GM04503 (cell line): ENCODE measurements around the gene GAL.

Experiments used
- DNase-seq: peaks from one replicate; pipeline ENCODE4 v3.0.0-alpha.2; 2012; ENCODE audit warnings: low read depth

The GAL gene

GRCh38 chr11:68682531-68682961, 1.8 kb upstream of the GAL start:
- no peak for DNase-seq

DNA sequence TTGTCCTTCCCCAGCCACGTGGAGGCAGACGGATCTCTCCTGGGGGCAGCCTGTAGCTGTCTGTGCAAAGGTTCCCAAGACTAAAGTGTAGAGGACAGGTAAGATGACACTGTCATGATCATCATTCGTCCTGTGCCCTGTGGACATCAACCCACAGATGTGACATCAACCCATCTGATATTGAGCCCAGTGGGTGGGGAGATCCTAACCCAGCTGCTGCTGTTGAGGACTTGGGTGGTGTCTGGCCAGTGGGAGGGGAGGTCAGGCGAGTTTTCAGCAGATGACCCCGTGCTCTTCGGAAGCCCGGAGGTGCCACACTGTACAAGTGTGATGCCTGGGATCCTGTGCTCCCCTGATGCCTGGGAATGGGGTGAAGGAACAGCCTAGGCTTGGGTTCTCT, 1.2 kb upstream of the GAL start:
- DNase-seq = no peak

DNA sequence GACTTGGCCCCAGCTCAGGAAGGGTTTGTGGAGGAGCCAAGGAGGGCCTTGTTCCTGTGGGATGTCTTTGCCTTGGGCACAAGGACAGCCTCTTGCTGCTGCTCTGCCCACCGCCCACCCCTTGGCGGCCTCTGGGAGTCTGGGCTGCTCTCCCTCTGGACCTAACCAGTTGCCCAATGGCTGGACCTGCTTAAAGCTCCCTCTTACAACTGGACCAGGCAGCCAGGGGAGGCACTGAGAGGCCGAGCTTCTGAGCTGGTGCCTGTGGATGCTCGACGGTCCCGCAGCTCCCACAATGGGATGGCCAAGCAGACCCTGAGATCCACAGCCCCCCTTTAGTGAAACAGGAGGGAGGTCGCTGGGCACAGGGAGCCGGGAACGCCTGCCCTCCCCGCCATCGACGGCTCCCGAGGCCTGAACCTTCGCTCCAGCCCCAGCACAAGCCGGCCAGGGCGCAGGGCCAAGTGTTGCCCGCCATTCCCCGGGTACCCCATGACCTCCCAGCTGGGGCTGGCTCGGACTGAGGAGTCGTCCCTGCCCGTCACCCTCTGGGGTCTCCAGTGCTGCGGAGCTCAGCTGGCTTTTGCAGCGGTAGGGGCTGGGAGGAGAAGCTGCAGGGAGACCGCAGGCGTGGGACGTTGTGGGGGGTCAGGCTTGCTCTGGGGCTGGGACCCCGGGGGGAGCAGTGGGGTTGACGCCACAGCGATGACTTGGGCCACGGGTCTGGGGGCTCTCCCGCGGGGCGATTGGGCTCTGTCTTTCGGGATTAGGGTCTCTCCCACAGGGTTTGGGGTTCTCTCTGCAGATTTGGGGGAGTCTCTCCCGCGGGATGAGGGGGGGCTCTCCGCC, 584 bp upstream of the GAL start:
- no peak for DNase-seq

- DNase-seq = no peak
Measured at GRCh38 chr11:68685656-68686380, 1.5 kb downstream of the GAL start.

DNA sequence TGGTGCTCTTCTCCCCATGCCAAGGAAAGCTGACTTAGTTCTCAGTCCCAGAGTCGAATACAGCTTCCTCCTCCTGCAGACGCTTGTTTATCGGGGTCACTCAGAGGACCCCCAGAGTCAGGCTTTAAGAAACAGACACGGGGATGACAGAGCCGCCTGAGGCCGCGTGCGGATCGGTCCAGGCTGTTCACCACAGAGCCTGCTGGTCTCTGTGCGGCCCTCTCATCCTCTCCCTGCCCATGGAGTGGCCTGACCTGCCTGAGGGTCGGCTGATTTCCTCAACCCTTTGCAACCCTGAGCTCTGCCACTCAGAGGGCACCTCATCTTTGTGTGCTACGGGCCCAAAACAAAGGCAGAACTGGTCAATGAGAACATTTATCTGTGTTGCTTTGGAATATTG, 2.1 kb downstream of the GAL start:
- DNase-seq = no peak

- no peak for DNase-seq
Measured at GRCh38 chr11:68687311-68687710, 3.0 kb downstream of the GAL start.

DNA sequence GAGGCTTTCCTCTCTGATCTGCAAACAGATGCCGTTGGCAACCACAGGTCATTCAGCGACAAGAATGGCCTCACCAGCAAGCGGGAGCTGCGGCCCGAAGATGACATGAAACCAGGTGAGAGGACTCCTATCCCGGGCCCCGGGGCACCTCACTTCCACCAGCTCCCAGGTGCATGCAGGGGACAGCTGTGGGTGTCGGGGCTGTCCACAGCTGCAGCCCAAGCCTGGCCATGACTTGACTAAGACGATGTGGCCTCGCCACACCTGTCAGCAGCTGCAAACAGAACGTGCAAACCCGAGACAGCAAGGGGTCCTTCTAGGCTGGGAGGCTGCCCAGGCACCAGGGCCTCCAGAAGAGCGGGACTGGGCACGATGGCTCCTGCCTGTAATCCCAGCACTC, 3.6 kb downstream of the GAL start:
- DNase-seq = no peak

DNA sequence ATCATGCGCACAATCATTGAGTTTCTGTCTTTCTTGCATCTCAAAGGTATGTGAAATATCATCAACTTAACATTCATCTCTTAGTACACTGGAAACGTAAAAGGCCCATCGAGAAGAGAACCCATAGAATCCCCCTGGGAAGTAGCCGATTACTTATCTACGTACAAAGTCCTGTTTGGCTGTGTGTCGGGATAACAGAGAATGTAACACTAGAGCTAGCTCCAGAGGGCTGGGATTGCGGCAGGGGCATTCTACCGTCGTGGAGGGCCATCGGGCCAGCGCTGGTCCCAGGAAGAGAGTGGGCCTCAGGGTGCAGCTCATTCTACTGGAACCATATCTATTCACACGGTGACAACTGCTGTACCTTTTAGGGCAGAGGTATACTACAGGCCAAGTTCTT, 4.5 kb downstream of the GAL start:
- no peak for DNase-seq

DNA sequence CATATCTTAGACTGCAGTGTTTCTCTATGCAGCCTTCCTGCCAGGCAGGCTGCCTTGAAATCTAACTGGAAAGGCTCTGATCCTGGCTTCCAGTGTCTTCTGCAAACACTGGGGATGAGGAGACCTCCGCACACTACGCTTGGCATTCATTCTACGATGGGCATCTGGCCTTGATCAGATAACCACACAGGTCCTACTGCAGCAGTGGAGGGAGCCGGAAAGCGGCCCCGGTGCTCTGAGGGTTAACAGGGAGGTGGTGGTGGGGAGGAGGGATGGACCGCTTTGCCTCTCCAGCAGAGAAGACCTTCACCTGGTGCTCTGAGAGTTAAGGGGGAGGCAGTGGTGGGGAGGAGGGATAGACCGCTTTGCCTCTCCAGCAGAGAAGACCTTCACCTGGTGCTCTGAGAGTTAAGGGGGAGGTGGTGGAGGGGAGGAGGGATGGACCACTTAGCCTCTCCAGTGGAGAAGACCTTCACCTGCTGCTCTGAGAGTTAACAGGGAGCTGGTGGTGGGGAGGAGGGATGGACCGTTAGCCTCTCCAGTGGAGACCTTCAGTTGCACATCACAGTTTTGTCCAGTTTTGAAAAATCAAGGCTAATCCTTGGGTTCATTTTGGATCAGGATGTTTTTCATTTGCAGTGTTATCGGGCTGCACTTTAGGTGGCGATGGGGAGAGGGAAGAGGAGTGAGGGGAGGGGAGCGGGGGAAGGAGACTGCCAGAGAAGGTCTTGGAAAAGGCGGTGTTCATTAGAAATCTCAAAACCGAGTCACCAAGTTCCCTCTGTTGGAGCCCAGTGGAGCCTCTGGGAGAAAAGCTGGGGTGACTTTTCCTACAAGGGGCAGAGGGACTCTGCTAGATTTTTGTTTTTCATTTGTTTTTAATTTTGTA, 5.6 kb downstream of the GAL start:
- DNase-seq = no peak

- no peak for DNase-seq
Measured at GRCh38 chr11:68690671-68691401, 6.5 kb downstream of the GAL start.

DNA sequence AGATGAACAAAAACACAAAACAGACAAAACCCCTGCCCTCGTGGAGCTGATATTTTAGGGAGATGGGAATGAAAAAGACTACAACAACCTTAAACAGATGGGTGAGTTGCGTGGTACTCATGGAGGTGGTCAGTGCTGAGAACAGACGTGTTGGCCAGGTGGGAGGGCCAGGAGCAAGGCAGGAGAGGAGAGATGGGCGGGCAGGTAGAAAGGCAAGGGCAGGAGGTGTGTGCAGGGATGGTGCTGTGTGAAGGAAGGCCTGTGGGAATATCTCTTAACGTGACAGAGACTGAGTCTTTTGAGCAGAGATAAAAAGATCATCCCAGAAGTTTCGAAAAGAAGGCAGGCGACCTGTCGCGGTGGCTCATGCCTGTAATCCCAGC, 7.0 kb downstream of the GAL start:
- no peak for DNase-seq

DNA sequence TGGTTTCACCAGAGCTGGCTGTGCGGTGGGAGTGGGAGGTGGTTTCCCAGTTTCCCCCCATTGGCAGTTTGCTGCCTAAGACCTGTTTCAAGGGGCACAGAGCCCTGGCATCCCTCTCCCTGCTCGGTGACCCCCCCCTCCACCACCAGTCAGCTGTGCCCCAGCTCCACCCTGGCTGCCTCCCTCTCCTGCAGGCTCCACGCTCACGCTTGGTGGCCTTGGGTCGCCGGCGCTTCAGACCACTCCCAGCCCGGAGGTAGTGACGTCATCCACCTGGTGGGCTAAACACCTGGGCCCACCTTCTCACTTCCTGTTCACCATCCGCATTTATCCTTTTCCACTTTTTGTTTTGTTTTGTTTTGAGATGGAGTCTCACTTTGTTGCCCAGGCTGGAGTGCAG, 7.8 kb downstream of the GAL start:
- no peak for DNase-seq

DNA sequence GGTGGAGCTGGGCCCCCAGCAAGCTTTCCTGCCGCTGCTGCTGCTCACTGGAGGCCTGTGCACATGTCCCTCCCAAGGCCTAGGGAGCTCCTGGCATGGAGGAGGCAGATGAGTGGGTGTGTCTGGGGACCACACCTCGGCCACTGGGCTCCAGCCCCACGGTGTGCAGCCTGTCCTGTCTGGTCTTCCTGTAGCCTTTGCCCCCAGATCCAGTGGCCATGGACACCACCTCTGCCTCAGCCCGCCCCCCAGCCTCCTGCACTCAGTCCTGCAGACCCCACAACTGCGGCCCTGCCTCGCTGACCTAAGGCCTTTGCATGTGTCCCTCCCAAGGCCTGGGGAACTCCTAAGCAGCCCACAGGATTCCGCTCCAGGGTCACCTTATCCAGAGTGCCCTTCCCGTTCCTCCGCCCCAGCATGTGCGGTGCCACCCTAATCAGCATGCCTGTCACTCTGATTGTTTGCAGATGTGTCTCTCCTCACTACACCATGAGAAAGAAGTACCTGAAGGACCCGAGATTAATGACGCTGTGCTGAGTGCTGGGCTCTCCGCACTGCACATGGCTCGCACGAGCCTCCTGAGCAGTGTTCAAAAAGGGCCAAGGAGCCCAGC, 8.6 kb downstream of the GAL start:
- no peak for DNase-seq

DNA sequence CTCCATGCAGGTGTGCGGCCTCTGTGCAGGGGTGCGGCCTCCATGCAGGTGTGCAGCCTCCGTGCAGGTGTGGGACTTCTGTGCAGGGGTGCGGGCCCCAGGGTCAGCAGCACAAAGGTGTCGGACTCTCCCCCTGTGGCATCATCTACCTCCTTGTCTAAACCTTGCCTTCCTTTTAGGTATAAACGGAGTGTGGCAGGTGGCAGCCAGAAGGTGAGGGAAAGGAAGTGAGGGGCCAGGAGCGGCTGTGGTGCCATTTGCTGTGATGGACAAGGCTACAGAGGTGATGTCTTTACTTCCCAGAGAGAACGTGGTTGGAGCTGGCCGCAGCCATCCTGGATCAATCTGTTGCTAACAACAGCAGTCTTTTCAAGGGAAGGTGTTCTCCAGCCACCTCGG, 9.1 kb downstream of the GAL start:
- no peak for DNase-seq

DNA sequence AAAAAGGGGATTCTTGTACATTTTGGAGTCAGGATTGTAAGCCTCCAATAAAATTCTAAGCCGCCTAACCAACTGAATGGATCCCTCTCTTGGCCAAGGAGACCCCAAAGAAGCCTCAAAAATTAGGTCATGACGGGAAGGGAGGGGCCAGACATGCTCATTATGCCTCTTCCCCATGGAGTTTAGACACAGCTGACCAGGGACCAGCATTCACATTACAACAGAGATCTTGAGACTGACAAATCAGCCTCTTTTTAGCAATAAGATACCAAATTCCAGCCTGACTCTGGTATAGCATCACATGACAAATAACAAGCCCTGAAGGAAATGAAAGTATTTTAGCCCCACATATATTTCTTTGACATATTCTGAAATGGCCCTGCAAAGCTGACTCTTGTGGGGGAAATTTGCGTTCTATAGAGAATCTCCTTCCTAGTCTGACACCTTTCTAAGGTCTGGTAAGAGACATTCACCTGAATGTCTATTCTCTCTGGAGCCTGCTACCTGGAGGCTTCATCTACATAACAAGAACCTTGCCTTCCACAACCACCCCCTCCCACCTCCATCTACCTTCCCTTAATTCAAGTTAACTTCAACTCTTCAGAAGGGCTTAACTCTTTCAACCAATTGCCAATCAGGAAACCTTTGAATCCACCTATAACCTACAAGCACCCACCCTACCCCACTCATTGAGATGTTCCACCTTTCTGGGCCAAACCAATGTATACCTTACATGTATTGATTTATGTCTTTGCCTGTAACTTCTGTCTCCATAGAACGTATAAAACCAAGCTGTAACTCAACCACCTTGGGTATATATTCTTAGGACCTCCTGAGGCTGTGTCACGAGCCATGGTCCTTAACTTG, 10.3 kb downstream of the GAL start:
- no peak for DNase-seq

- no peak for DNase-seq
Measured at GRCh38 chr11:68695531-68695930, 11.2 kb downstream of the GAL start.

DNA sequence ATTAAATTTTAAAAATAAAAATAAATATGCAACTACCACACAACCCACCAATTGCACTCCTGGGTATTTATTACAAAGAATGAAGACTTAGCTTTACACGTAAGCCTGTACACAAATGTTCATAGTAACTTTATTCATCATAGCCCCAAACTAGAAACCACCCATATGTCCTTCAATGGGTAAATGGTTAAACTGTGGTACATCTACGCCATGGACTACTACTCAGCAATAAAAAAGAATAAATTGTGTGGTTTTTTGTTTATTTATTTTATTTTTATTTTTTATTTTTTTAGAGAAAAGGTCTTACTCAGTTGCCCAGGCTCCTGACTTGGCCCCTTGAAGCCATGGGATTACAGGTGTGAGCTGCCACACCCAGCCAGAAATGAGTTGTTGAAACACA, 14.6 kb downstream of the GAL start:
- DNase-seq = no peak

DNA sequence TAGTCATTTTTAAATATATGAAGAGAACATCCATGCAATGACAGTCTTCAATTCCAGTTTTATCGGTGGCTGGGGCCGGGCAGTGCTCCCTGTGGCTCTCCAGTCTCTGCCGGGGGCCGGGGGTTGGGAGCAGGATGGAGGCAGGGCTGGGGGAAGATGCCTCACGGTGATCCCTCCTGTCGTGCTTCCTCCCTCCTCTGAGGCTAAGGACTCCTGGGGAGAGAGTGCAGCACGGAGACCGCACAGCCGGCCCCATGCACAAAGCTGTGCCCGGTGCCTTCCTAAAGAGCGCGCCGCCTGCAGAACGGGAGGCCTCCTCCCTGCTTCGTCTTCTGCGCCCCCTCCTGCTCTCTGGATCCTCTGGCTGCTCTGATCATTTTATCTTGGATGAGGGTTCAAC, 20.5 kb downstream of the GAL start:
- DNase-seq = no peak

DNA sequence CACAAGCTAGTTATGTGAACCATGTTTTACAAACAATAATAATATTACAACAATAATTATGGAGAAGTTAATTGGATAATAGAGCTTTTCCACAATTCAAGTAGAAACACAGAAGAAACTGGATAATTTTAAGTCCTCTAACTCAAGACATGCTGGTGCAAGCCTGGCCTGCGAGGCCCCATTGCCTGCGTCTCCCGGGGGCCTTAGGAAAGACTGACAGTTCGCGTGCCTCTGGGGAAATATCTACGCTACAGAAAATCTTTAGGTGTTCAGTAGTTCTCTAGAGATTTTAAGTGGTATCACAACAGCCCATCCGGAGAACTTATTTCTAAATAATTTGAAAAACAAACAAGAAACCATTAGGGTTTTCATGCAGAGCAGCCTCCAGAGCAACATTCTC, 23.2 kb downstream of the GAL start:
- no peak for DNase-seq

DNA sequence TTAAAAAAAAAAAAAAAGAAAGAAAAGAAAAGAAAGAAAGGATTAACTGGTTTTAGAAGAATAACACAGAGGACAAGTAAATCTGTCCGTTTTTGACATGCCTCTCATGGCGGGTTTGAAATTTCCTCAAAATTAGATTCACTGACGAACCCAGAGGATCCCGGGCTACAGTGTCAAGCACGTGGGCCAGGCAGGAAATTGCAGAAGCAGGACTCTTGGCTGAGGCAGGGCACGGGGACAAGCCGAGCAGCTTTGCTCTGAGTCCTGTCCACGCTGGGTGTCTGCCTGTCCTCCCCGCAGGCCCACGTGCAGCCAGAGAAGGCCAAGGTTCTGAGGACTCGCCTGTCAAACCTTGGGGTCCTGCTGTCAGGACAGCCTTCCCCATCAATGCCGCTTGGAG, 24.7 kb downstream of the GAL start:
- no peak for DNase-seq

DNA sequence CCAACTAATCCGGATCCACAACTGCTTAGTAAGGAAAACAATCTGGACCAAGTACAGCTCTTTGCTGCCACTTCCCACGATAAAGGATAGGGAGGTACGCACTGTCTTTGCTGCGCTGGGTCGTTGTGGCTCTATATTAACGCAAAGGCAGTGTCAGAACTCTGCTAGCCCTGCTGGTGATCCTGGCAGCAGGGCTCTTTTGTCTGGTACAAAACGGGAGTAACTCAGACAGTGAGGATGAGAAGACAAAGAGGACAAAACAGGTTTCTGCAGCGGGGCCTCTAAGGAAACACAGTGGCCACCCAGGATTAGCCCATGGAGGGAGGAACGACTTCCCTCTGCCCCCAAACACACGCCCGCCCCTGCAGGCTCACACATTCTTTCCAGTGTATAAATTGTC, 26.1 kb downstream of the GAL start:
- no peak for DNase-seq
